ENCODE data around the gene BCL6. TPM values are rescaled to one million over a fixed set of nuclear protein-coding genes. Genes with fewer than 3 reads are reported as not detected.
A peak's percentile ranks its signal among the peaks of the same experiment; 100 is the strongest.

The BCL6 gene
- polyA plus RNA-seq, 1 donor (not counting 4 experiments of a cell fraction or from before 2014, with no cell fraction given): 7.7 TPM

DNA sequence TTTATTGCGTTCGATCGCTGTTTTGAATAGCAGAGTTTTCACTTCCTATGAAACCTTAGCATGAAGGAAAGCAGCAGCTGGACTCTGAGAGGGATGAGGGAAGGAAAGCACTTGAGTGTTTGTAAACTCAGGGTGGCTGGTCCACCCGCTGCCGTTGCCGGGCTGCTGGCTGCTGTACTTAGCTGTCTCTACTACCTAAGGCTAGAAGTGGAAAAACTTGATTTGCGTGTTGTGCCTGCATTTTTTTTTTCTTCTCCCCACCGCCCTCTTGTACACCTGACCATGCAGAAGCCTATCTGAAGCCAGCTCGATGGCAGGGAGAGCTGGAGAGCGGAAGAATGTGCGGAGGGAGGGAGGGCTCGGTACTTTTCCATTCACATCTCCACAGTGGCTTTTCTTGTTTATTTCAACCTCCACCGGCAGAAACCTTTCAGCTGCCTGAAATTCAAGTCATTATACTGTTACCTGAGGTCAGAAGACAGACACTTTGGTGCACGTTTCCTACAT is 4.8 kb upstream of the BCL6 start:
- dilution Hi-C loops (cut with MboI; ENCODE audit: extremely low pct_ligation_motif_present, low sequenced_read_pairs): no loop called here
- peak; percentile 87 for FAIRE-seq
- no peak for TF ChIP-seq CTCF (optimal IDR thresholded peaks at IDR 0.05 in 1 of 3, IDR thresholded peaks at IDR 0.05 in 1 of 3, conservative IDR thresholded peaks at IDR 0.05 in 1 of 3; ENCODE audit: extremely low read depth in 1 of 3, insufficient read depth in 2 of 3, low read length in 3 of 3)
- no peak for TF ChIP-seq EZH2 (IDR thresholded peaks at IDR 0.05; ENCODE audit: low read length)
- Histone ChIP-seq H3K9ac (ENCODE audit: control insufficient read depth, extremely low read depth, insufficient read depth, low read length) (peak overlapping the region; percentile 70), H3K27me3 (ENCODE audit: control insufficient read depth, extremely low read depth, insufficient read depth, low read length) (no peaks in the 10 kb centered on the region), H3K9me3 (ENCODE audit: control insufficient read depth, low read depth, low read length) (no peaks in the 10 kb centered on the region), H3K9me1 (ENCODE audit: control insufficient read depth, extremely low read depth, insufficient read depth, low read length) (no peaks in the 10 kb centered on the region), H3K36me3 (ENCODE audit: control insufficient read depth in 2 of 2, extremely low read depth in 1 of 2, insufficient read depth in 2 of 2, low read length in 2 of 2) (peaks cover 0 to 2% of the 10 kb centered on the region in 2 experiments), H3K79me2 (ENCODE audit: control insufficient read depth, insufficient read depth, low read length) (no peaks in the 10 kb centered on the region), H3K4me2 (ENCODE audit: control insufficient read depth, extremely low read depth, insufficient read depth, low read depth, low read length) (peak overlapping the region; percentile 84), H3K4me3 (ENCODE audit: control insufficient read depth in 2 of 3, extremely low read depth in 1 of 3, insufficient read depth in 2 of 3, low read depth in 1 of 3, low read length in 3 of 3) (peak overlapping the region; percentile 14 to 76 (median 56)), H3K27ac (ENCODE audit: control insufficient read depth, insufficient read depth, low read length) (peak overlapping the region; percentile 68), H2AFZ (ENCODE audit: control insufficient read depth, low read length) (peak overlapping the region; percentile 95), H4K20me1 (ENCODE audit: control insufficient read depth, extremely low read depth, insufficient read depth, low read length) (no peaks in the 10 kb centered on the region), H3K4me1 (ENCODE audit: control insufficient read depth, extremely low read depth, insufficient read depth, low read length) (peaks cover 28% of the 10 kb centered on the region)
- DNase-seq (ENCODE audit: low read depth, low spot score): no peak

GRCh38 chr3:187748050-187748481 is 2.8 kb upstream of the BCL6 start:
- FAIRE-seq (peak; percentile 80), DNase-seq (ENCODE audit: low read depth, low spot score) (no peak)
- H3K4me2 ChIP-seq (ENCODE audit: control insufficient read depth, extremely low read depth, insufficient read depth, low read depth, low read length): peak overlapping the region; percentile 5
- TF ChIP-seq EZH2 (IDR thresholded peaks at IDR 0.05; ENCODE audit: low read length): no peak
- TF ChIP-seq CTCF (optimal IDR thresholded peaks at IDR 0.05 in 1 of 3, IDR thresholded peaks at IDR 0.05 in 1 of 3, conservative IDR thresholded peaks at IDR 0.05 in 1 of 3; ENCODE audit: extremely low read depth in 1 of 3, insufficient read depth in 2 of 3, low read length in 3 of 3): peak; percentile 97 to 98 (median 97)
- dilution Hi-C loops (cut with MboI; ENCODE audit: extremely low pct_ligation_motif_present, low sequenced_read_pairs): loop anchor here (25.0 kb wide), 1 partner anchor 1189 kb away; no protein-coding TSS in a partner anchor
- no peak overlapping the region for H3K4me3 ChIP-seq (ENCODE audit: control insufficient read depth in 2 of 3, extremely low read depth in 1 of 3, insufficient read depth in 2 of 3, low read depth in 1 of 3, low read length in 3 of 3)
- H3K36me3 ChIP-seq (ENCODE audit: control insufficient read depth in 2 of 2, extremely low read depth in 1 of 2, insufficient read depth in 2 of 2, low read length in 2 of 2): peaks cover 0 to 2% of the 10 kb centered on the region in 2 experiments
- no peaks in the 10 kb centered on the region for H3K9me3 ChIP-seq (ENCODE audit: control insufficient read depth, low read depth, low read length)
- peaks cover 17% of the 10 kb centered on the region for H3K79me2 ChIP-seq (ENCODE audit: control insufficient read depth, insufficient read depth, low read length)
- H3K9me1 ChIP-seq (ENCODE audit: control insufficient read depth, extremely low read depth, insufficient read depth, low read length): no peaks in the 10 kb centered on the region
- no peak overlapping the region for H2AFZ ChIP-seq (ENCODE audit: control insufficient read depth, low read length)
- no peaks in the 10 kb centered on the region for H4K20me1 ChIP-seq (ENCODE audit: control insufficient read depth, extremely low read depth, insufficient read depth, low read length)
- H3K27me3 ChIP-seq (ENCODE audit: control insufficient read depth, extremely low read depth, insufficient read depth, low read length): no peaks in the 10 kb centered on the region
- H3K4me1 ChIP-seq (ENCODE audit: control insufficient read depth, extremely low read depth, insufficient read depth, low read length): peaks cover 29% of the 10 kb centered on the region
- H3K9ac ChIP-seq (ENCODE audit: control insufficient read depth, extremely low read depth, insufficient read depth, low read length): no peak overlapping the region
- H3K27ac ChIP-seq (ENCODE audit: control insufficient read depth, insufficient read depth, low read length): no peak overlapping the region
